IMR-90 (cell line): Measurements from ENCODE around the gene CREBBP. TPM values are rescaled to one million over a fixed set of nuclear protein-coding genes. Genes with fewer than 3 reads are reported as not detected.

Source experiments
- ATAC-seq: fragments of 200-7000 bp; cut with Tn5 transposase; 2 replicates; pipeline ENCODE4 v1.9.1; 2020; ENCODE audit warnings: low read depth, mild to moderate bottlenecking, moderate library complexity
- BruUV-seq: library from RNA; stranded (reverse); fragments of 400-500 nt; replicated peaks from 2 replicates; lab custom pipeline; 2021; lab: Mats Ljungman, UMichigan
- CTCF ChIA-PET: fragments of 300-600 bp; formaldehyde crosslinking; extraction: SDS; loops from one replicate; lab custom pipeline; 2021; ENCODE audit warnings: antibody characterized with exemption; lab: Yijun Ruan, JAX
- POLR2A ChIA-PET: fragments of 300-600 bp; sonication (Branson Sonifier 250); formaldehyde crosslinking; loops from one replicate; lab custom pipeline; 2022; ENCODE audit warnings: antibody characterized with exemption; ENCODE audit not compliant: unreplicated experiment; lab: Charles Lee
- DNase-seq: peaks from one replicate; pipeline ENCODE4 v3.0.0; 2013
- H2AFZ ChIP-seq: replicated peaks from 2 replicates; pipeline ENCODE3; 2013; ENCODE audit warnings: low read length, mild to moderate bottlenecking; ENCODE audit not compliant: poor library complexity
- H2AK5ac ChIP-seq: 2 replicates; pipeline ENCODE4 v1.6.1; 2013; ENCODE audit warnings: low read depth, low read length, inconsistent platforms
- H2AK9ac ChIP-seq: replicated peaks from 2 replicates; pipeline ENCODE3; 2013; ENCODE audit warnings: mild to moderate bottlenecking, low read depth, low read length, moderate library complexity; ENCODE audit not compliant: poor library complexity
- H2BK120ac ChIP-seq: 2 replicates; pipeline ENCODE4 v1.6.1; 2013; ENCODE audit warnings: low read depth, low read length, inconsistent platforms
- H2BK15ac ChIP-seq: 3 replicates; pipeline ENCODE4 v1.6.1; 2013; ENCODE audit warnings: low read depth, low read length, inconsistent platforms
- H2BK20ac ChIP-seq: 2 replicates; pipeline ENCODE4 v1.6.1; 2013; ENCODE audit warnings: low read depth, mild to moderate bottlenecking, inconsistent platforms, low read length, moderate library complexity
- H2BK5ac ChIP-seq: 2 replicates; pipeline ENCODE4 v1.6.1; 2013; ENCODE audit warnings: mild to moderate bottlenecking, low read depth, low read length, inconsistent platforms; ENCODE audit not compliant: poor library complexity, severe bottlenecking
- H3K14ac ChIP-seq: replicated peaks from 2 replicates; pipeline ENCODE4 v1.6.1; 2013; ENCODE audit warnings: low read depth, low read length, inconsistent platforms
- H3K18ac ChIP-seq: 2 replicates; pipeline ENCODE4 v1.6.1; 2013; ENCODE audit warnings: low read depth, low read length, control low read depth
- H3K23ac ChIP-seq: 2 replicates; pipeline ENCODE4 v1.6.1; 2013; ENCODE audit warnings: low read depth, low read length, inconsistent platforms
- H3K27ac ChIP-seq: 2 replicates; pipeline ENCODE4 v1.5.1; 2013; ENCODE audit warnings: mild to moderate bottlenecking, control low read depth, low read length; ENCODE audit not compliant: insufficient read depth
- H3K27me3 ChIP-seq: 2 replicates; pipeline ENCODE4 v1.6.1; 2013; ENCODE audit warnings: low read length; ENCODE audit not compliant: control insufficient read depth, insufficient read depth
- H3K36me3 ChIP-seq: 2 replicates; pipeline ENCODE4 v1.6.1; 2013; ENCODE audit warnings: low read length, mixed read lengths; ENCODE audit not compliant: control insufficient read depth, insufficient read depth
- H3K4ac ChIP-seq: 2 replicates; pipeline ENCODE4 v1.6.1; 2013; ENCODE audit warnings: low read depth, low read length, inconsistent platforms
- H3K4me1 ChIP-seq: 2 replicates; pipeline ENCODE4 v1.6.1; 2013; ENCODE audit warnings: low read length, mixed read lengths; ENCODE audit not compliant: control insufficient read depth, insufficient read depth
- H3K4me2 ChIP-seq: 2 replicates; pipeline ENCODE4 v1.6.1; 2013; ENCODE audit warnings: low read depth, mild to moderate bottlenecking, control low read depth, low read length, moderate library complexity
- H3K4me3 ChIP-seq: 2 replicates; pipeline ENCODE4 v1.5.1; 2013; ENCODE audit warnings: low read depth, mild to moderate bottlenecking, control low read depth, low read length, moderate library complexity; ENCODE audit not compliant: insufficient read depth
- H3K56ac ChIP-seq: 2 replicates; pipeline ENCODE4 v1.6.1; 2013; ENCODE audit warnings: low read length, inconsistent platforms; ENCODE audit not compliant: insufficient read depth; ENCODE audit errors: extremely low read depth
- H3K79me1 ChIP-seq, 2 experiments: 2 replicates each; pipeline ENCODE4 v1.6.1; 2013; ENCODE audit warnings: low read length in 2 of 2, inconsistent platforms in 1 of 2, low read depth in 1 of 2
- H3K9ac ChIP-seq: 2 replicates; pipeline ENCODE4 v1.6.1; 2013; ENCODE audit warnings: low read depth, low read length, control low read depth
- H3K9me1 ChIP-seq: 2 replicates; pipeline ENCODE4 v1.6.1; 2013; ENCODE audit warnings: low read length, inconsistent platforms; ENCODE audit not compliant: insufficient read depth
- H3K9me3 ChIP-seq: 2 replicates; pipeline ENCODE4 v1.6.1; 2013; ENCODE audit warnings: low read length; ENCODE audit not compliant: control insufficient read depth, insufficient read depth
- H4K20me1 ChIP-seq: 2 replicates; pipeline ENCODE4 v1.6.1; 2013; ENCODE audit warnings: low read length, inconsistent platforms; ENCODE audit not compliant: insufficient read depth
- H4K5ac ChIP-seq: 2 replicates; pipeline ENCODE4 v1.6.1; 2013; ENCODE audit warnings: mild to moderate bottlenecking, low read depth, low read length, control low read depth
- H4K8ac ChIP-seq, 2 experiments: 2 replicates each; pipeline ENCODE4 v1.6.1; 2013; ENCODE audit warnings: low read depth in 2 of 2, low read length in 2 of 2, control low read depth in 1 of 2, inconsistent platforms in 1 of 2
- H4K91ac ChIP-seq: 2 replicates; pipeline ENCODE4 v1.6.1; 2013; ENCODE audit warnings: low read depth, low read length, inconsistent platforms; ENCODE audit not compliant: insufficient read depth
- MAFK ChIP-seq: IDR thresholded peaks from 2 replicates; pipeline ENCODE4 v1.6.1; 2012; ENCODE audit warnings: low read depth, low read length, improper control_type of control experiment
- WGBS, 2 experiments: methylation state at CpG; one replicate each; pipeline versions ENCODE4 v1.1.5 to v1.1.7; 2013; ENCODE audit warnings: missing lambda C conversion rate in 2 of 2; ENCODE audit not compliant: insufficient read length in 1 of 2; ENCODE audit errors: extremely low coverage in 2 of 2; 5-methylcytosine and 5-hydroxymethylcytosine counted together
- dilution Hi-C: fragments of 300-500 bp; cut with HindIII; formaldehyde crosslinking; loops from one replicate; pipeline ENCODE4 v1.14.3; 2018; ENCODE audit warnings: low sequenced_read_pairs; ENCODE audit not compliant: unreplicated experiment
- in situ Hi-C: fragments of 300-500 bp; cut with MboI; formaldehyde crosslinking; loops from 3 replicates; pipeline ENCODE4 v1.14.3; 2019; ENCODE audit warnings: low sequenced_read_pairs, inconsistent platforms, mixed read lengths
- intact Hi-C: fragments of 100-400 bp; cut with micrococcal nuclease; formaldehyde crosslinking; loops from 2 replicates; pipeline ENCODE4 v1.10.0; 2022
- polyA plus RNA-seq, 3 experiments: library from polyadenylated mRNA; depleted of rRNA; stranded (reverse); fragments of >200 nt; gene quantifications; 2 replicates each; pipeline ENCODE4 v1.2.3, GENCODE V29; 2012; ENCODE audit warnings: low replicate concordance in 1 of 3
- total RNA-seq: library from RNA; depleted of rRNA; stranded (reverse); fragments of >200 nt; gene quantifications from 2 replicates; pipeline ENCODE4 v1.2.3, GENCODE V29; 2012

The CREBBP gene
- total and polyA plus RNA-seq, 2 of the 4 experiments (the other 2 are of a cell fraction), result 7.3 to 12.5 TPM

- Histone ChIP-seq H3K4me2 (no peak overlapping the region), H4K5ac (no peak overlapping the region), H4K91ac (no peak overlapping the region), H3K27me3 (no peaks in the 10 kb centered on the region), H3K14ac (no peak overlapping the region), H2BK5ac (no peak overlapping the region), H3K23ac (no peak overlapping the region), H2AK9ac (no peak overlapping the region), H2AFZ (no peak overlapping the region), H2AK5ac (no peak overlapping the region), H2BK20ac (no peak overlapping the region), H3K9me1 (peaks cover 48% of the 10 kb centered on the region), H3K9ac (no peak overlapping the region), H4K8ac (no peak overlapping the region), H3K18ac (no peak overlapping the region), H3K9me3 (no peaks in the 10 kb centered on the region), H3K36me3 (0 out of 2 replicates have a peak, but pooled peaks cover 2% of the 10 kb centered on the region), H4K20me1 (peaks cover 100% of the 10 kb centered on the region), H3K4me1 (peaks cover 26% of the 10 kb centered on the region), H3K4ac (no peak overlapping the region), H2BK120ac (no peak overlapping the region), H3K79me1 (peaks cover 13 to 97% of the 10 kb centered on the region in 2 experiments; a peak in 3 of 4 replicates), H3K56ac (no peak overlapping the region), H2BK15ac (no peak overlapping the region), H3K27ac (no peak overlapping the region), H3K4me3 (no peak overlapping the region)
- intact Hi-C loops (no loop called here), in situ Hi-C loops (no loop called here), dilution Hi-C loops (no loop called here)
- CTCF ChIA-PET, result no interaction called here
- WGBS, 2 experiments, result 100% methylated on average over 3 of the region's 7 CpGs; no CpG with 5 or more reads in 1 of the 2 experiments
- BruUV-seq, result no TSS peak
- TF ChIP-seq MAFK, result no peak
- no peak for DNase-seq
- POLR2A ChIA-PET, result no interaction called here
- ATAC-seq, result no peak
These were observed 20.6 kb downstream of the CREBBP start for GRCh38 chr16:3859889-3860288.
